HG03139 (cell line): ENCODE results near the gene PERM1.

Source experiments
- ATAC-seq: cut with Tn5 transposase; IDR thresholded peaks from one replicate; pipeline ENCODE4 v1.9.1; 2021; ENCODE audit not compliant: unreplicated experiment

PERM1 gene

DNA sequence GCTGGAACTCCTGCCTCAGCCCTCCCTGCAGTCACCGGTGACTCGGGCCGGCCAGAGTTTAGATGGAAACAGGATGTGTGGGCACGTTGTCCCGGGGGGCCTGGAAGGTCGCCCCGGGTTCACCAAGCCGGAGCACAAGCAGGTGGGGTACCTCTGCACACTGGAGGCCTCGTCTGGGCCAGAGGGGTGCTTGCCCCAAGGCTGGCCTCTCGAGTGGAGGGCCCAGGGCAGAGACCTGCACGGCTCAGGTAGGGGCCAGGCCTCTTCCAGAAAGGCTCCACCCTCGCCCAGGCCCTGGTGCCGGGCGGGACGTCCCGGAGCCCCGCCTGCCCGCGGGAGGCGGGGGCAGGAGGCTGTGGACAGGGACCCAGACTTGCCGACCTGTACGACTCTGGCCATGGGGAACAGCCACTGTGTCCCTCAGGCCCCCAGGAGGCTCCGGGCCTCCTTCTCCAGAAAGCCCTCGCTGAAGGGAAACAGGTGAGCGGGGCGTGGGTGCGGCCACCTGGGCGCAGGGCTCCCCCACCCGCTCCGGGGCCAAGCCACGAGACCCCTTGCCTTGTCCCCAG, 15.7 kb downstream of the PERM1 start, which contains the start of gene PLEKHN1:
PLEKHN1 (plus strand) TSS at position 348 of the 569 bp plus-strand sequence; CDS start at position 398, 50 bp downstream.
- no peak for ATAC-seq

DNA sequence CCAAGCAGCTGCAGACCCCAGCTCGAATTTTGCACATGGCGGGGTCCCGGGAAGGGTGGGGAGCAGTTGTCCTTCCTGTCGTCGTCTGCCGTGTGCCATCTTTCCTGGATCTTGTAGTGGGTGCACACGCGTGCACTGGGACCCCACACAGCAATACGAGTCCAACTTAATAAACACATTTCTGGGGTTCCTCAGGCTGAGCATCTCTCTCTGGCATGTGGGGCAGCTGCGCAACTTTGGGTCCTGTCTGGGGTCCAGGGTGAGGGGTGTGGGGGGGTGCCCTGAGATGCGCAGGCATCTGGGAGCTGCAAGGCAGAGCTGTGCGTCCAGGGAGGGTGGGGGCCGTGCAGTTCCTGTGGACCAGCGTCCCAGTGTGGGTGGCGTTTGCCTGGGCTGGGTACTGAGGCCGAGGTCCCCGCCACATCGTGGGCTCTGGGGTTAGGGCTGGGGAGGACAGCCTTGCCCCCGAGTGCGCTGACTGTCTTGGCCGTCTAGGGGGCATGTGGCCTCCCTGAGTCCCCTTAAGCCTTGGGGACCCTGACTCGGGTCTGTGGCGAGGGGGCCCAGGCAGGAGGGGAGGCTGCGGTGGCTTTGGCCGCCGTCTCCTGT, 16.3 kb downstream of the PERM1 start:
- no peak for ATAC-seq

DNA sequence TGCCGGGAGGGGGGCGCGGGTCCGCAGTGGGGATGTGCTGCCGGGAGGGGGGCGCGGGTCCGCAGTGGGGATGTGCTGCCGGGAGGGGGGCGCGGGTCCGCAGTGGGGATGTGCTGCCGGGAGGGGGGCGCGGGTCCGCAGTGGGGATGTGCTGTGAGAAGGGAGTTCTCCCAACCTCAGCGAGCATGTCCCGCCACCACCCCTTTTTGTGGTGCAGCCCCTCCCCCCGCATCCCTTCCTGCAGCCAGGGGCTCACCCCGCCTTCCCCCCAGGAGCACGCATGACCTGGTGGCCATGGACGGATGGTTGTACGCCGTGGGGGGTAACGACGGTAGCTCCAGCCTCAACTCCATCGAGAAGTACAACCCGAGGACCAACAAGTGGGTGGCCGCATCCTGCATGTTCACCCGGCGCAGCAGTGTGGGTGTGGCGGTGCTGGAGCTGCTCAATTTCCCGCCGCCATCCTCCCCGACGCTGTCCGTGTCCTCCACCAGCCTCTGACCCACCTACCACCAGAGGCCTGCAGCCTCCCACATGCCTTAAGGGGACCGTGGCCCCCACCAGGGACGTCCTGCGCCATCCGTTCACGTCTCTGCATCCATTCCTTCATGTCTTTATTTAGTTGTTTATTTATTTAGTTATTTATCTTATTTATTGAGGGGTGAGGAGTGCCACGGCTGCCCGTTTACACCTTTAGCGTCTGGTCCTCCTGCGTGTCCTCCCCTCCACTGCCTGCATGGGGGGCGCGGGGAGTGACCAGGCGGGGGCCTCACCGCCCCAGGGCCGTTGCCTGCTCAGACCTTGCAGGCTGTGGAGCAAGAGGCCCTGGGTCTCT, 17.0 kb downstream of the PERM1 start:
- no peak for ATAC-seq

DNA sequence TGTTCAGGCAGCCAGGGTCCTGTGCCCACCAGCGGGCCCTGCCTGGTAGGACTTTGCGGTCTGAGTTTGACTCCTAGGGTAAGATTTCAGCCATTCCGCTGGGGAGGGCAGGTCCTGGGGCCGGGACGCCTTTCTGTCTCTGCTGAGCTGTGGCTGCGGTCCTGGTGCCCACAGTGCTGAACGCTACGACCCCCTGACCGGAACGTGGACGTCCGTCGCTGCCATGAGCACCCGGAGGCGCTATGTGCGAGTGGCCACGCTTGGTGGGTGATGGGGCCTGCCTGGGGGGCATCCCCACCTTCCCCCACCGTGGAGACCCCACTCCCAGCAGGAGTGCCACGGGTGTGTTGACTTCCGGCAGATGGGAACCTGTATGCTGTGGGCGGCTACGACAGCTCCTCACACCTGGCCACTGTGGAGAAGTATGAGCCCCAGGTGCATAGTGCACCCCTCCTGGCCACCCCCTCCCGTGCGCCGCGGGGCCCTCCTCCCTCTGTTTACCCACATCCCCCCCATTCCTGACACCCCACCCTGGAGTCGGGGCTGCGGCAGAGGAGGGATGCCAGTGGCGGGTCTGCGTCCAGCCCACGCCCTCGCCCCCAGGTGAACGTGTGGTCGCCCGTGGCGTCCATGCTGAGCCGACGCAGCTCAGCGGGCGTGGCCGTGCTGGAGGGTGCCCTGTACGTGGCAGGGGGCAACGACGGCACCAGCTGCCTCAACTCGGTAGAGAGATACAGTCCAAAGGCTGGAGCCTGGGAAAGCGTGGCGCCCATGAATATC, 18.0 kb downstream of the PERM1 start:
- no peak for ATAC-seq

DNA sequence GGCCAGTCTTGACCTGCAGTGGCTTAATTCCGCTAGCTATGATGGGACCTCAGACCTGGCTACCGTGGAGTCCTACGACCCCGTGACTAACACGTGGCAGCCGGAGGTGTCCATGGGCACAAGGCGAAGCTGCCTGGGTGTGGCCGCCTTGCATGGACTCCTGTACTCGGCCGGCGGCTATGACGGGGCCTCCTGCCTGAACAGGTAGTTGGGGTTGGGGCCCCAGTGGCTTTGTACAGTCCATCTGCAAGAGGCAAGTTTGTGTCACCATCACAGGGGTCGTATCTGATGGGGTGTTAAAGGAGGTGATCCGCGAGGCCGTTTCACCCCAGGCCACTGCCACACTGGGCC, 18.6 kb downstream of the PERM1 start:
- no peak for ATAC-seq

DNA sequence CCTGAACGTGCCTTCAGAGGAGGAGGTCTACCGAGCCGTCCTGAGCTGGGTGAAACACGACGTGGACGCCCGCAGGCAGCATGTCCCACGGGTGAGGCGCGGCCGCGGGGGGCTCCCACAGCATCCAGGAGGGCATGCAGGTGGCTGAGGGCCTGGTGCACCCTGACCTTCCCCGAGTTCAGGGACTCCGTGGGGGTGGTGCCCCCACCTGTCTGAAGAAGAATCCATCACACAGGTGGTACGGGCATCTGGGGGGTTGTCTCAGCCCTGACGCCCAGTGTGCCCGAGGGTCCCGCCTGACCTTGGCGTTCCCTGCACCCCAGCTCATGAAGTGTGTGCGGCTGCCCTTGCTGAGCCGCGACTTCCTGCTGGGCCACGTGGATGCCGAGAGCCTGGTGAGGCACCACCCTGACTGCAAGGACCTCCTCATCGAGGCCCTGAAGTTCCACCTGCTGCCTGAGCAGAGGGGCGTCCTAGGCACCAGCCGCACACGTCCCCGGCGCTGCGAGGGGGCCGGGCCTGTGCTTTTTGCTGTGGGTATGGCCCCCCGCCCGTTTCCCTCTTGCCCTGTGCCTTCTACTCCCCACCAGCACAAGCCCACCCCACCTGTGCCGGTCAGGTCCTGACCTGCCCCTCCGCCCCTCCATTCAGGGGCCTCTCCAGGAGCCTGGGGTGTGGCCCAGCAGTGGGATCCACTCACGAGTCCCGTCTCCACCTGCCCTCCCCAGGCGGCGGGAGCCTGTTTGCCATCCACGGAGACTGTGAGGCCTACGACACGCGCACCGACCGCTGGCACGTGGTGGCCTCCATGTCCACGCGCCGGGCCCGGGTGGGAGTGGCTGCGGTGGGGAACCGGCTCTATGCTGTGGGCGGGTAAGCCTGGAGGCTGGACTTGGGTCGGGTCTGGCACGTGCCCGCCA, 19.3 kb downstream of the PERM1 start:
- no peak for ATAC-seq

DNA sequence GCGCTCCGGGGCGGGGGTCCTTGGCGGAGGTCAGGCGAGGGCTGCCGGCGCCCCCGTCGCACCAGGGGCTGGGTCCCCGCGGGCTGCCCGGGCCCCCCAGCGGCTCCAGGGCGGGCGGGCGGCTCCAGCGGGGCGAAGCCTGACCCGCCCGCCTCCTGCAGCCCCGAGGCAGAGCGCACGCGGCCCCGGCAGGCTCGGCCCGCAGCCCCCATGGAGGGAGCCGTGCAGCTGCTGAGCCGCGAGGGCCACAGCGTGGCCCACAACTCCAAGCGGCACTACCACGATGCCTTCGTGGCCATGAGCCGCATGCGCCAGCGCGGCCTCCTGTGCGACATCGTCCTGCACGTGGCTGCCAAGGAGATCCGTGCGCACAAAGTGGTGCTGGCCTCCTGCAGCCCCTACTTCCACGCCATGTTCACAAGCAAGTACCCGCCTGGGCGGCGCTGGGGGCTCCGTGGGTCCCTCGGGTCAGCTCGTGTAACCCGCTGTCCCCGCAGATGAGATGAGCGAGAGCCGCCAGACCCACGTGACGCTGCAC, 20.7 kb downstream of the PERM1 start:
- ATAC-seq, result no peak

DNA sequence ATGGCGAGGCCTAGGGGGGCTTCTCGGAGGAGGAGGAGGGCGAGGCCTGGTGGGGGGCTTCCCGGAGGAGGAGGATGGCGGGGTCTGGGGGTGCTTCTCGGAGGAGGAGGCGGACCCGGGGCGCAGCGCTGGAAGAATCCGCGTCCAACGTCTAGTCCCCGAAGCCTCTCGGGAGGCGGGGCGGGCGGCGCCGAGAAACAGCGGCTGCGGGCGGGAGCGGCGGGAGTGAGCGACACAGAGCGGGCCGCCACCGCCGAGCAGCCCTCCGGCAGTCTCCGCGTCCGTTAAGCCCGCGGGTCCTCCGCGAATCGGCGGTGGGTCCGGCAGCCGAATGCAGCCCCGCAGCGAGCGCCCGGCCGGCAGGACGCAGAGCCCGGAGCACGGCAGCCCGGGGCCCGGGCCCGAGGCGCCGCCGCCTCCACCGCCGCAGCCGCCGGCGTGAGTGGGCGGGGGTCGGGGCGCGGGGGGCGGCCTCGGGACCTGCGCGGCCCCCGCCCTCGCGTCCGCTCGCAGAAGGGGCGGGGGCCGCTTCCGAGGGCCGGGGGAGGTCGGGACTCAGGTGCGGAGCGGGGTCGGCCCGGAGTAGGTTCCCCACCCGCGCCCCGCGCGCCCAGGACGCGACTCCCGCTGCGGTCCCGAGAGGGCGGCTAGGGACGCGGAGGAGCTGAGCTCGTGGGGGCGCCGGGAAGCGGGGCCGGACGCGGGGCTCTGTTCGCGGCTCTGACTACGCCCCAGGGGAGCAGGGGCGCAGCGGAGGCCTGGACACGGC, 21.3 kb downstream of the PERM1 start, which contains the start of gene KLHL17:
KLHL17 (plus strand) TSS at position 222 of the 769 bp plus-strand sequence; CDS start at position 332, 110 bp downstream.
- ATAC-seq, result peak; percentile 41

DNA sequence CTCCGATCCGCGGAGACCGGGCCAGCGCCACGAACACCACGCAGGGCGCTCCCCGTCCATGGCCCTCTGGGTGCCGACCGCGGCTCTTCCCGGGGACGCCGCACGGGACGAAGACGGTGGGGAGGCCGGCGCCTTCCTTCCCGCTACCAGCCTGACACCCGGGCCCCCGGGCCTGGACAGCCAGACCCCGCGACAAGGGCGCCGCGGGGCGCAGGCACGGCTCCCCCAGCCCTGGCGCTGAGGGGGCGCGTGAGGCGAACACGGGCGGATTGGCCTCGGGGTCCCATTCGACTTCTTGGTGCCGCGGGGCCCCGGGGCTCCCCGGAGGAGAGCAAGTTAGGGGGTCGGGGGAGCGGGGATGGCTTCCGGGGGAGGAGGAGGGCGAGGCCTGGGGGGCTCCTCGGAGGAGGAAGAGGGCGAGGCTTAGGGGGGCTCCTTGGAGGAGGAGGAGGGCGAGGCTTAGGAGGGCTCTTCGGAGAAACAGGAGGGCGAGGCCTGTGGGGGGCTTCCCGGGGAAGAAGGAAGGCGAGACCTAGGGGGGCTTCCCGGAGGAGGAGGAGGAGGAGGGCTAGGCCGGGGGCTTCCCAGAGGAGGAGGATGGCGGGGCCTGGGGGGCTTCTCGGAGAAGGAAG, 22.0 kb downstream of the PERM1 start:
- no peak for ATAC-seq

DNA sequence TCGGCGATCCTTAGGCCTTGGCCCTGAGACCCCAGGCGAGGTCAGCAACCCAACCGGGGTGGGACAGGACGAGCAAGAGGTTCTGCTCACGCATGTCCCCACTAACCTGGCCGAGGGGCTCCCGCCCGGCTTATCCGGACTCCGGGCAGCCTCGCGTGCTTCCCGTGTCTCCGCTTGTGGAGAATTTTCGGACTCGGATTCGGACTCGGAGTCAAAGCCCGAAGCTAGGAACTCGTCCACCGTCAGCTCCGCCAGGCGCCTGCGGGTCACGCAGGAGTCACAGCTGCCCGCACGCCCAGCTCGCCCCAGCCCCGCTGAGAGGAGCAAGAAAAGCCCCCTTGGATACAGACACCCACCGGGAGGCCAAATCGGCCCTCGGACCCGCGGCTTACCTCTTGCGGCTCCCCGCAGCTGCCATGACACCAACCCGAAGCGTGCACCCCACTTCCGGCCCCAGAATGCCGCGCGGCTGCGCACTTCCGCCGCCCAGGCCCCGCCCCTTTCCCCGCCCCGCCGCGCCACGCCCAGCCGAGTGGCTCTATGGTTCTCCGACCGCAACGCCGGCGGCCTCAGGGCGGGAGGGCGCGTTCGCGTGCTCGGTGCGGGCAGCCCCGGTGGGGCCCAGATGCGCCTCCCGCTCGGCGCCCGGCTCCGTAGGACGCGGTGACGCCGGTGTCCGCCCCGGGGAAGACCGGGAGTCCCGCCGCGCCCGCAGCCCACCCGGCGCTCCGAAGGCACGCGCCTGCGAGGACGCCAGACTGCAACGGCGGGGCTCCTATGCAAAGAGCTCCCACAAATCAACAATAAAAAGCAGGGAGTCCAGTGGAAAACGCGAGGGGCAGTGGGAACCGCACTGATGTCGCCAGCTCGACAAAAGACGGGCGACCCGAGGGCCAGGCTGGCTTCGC, 22.8 kb downstream of the PERM1 start, which contains the start of gene NOC2L:
NOC2L (minus strand) TSS at position 434 of the 908 bp plus-strand sequence; CDS start at position 418, 16 bp downstream.
- ATAC-seq, result peak; percentile 62

DNA sequence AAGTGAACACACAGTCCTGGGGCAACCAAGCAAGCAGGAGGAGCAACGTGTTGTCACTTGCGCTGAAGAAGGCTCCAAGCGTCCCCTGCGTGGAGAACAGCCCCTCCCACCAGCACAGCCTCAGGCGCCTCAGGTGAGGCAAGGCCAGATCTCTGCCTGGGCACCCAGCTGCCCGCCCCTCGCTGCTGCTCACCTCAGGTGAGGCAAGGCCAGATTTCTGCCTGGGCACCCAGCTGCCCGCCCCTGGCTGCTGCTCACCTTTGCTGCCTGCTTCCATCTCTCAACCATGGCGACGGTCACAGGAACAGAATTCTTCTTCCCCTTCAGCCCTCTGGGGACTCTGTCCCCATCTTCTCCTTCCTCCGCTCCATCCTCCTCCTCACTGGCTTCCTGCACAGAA, 25.3 kb downstream of the PERM1 start:
- no peak for ATAC-seq

DNA sequence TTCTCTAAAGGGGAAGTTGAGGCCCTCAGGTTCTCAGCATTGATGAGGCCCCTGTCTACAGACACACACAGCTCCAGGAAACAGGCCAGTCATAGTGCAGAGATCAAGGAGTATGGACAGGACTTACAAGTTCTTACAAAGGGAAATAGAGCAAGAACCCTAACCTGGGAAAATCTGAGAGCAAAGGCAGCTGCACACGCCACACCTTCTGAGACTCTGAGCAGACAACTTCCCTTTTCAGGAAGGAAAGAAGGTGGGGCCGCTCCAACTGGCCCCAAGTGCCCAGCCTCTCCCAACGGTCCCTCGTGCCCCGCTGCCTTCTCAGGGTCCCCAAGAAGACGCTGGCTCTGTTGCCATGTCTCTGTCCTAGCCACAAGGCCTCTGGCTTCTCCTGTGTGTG, 26.4 kb downstream of the PERM1 start:
- ATAC-seq, result no peak

DNA sequence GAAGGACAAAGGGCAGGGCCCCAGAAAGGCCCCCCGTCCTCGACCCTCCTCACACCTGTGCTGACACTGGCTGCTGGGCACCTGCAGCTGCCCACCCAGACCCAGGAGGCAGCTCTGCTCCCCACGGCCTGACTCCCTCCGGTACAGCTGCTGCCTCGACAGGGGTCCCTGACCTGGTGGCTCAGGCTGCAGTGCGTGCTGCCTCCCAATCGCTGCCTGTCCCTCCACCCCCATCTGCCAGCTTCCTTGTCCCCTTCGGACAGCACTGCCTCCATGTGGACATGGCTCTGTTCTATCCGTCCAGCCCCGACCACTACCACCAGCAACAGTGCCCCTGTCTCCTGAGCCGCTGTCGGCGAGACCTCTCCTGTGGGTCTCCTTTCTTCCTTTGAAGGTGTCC, 27.0 kb downstream of the PERM1 start:
- ATAC-seq, result no peak

DNA sequence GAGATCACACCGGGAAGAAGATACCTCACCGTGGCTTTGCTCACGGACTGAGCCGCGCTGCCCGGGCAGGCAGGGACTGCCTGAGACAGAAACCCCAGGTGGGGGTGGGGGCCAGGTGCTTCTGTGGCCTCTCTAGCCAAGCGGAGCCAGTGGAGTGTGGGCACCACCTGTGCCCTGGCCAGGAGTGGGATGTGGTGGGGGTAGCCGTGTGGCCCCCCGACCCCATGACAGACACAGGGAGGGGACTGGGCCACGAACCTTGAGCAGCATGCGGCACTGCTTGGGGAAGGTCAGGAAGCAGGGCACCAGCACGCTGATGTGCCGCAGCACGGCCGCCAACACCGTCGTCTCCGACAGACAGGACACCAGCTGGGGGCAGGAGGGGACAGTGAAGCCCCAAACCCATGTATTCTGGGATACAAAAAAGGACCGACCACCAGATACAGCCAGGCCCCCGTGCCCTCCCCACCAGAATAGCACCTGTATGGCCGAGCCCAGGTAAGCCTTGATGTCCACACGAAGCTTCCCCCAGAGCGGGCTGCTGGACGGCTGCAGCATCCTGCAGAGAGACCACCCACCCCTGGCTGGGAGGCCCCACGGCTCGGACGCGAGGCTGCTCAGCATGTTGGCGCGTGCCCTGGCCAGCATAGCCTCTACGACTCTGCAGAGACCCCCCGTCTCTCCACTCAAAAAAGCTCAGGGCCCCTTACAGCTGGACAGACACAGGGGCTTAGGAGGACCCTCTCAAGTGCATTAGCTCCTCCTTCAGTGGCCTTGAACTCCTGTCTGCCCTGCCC, 28.2 kb downstream of the PERM1 start:
- no peak for ATAC-seq

DNA sequence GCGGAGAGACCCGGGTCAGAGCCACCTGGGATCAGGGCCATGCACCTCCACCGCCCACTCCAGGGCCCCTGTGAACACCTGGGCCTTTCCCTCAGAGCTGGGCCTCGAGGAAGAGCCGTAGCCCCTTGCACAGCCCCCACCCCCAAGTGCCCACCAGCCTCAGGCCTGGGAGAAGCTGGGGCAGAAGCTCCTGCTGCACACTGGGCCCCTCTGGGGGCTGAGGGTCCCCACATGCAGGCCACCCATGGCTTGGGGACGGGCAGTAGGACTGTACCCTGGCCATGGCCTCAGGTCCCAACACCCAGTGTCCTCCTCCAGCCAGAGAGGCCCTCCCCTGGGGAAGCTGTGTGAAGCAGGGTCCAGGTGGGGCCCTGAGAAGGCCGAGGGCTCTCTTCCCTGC, 29.3 kb downstream of the PERM1 start:
- ATAC-seq, result no peak

DNA sequence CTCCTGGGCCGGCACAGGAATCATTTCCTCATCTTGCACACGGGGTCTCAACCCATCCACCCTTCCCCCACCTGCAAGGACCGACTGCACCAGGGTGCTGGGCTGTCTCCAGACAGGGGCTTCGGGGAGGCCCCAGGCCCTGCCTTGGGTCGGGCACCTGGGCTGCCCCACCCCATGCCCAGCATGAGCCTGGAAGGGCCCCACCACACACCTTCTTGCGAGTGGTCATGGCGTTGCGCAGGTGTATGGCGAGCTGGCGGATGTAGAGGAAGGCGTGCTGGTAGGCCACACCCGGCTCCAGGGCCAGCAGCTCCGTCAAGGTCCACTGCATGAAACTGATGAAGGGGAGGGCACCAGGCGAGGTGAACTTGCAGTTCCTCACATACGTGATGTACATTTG, 29.7 kb downstream of the PERM1 start:
- no peak for ATAC-seq

DNA sequence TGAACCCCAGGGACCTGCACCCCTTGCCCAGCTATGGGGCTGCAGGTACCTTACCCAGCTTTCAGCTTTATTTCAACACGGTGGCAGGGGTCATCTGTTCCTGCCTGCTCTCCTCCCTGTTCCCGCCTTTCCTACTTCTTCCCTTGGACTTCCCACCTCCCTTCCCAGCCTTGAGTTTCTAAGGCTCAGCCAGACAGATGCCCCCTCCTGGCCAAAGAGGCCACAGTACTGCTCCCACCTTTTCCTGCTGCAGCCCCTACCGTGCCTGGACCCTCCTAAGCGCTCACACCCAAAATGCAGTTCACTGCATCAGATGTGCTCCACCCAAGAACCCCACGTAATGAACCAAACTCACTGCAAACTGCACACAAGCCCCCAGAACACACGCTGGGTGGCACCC, 30.5 kb downstream of the PERM1 start:
- no peak for ATAC-seq
